MM.1S (cell line): ENCODE data around the gene NBEA.
"Not testable (repeated sequence)": the region's sequence is repeated elsewhere in the genome, so short reads cannot be mapped to it uniquely, and the experiment has no call there.

ENCODE experiments used
- DNase-seq: peaks from one replicate; pipeline ENCODE4 v3.0.0-alpha.2; 2015
- H2AFZ ChIP-seq: fragments of 300-600 bp; sonication (generic); 2 replicates; pipeline ENCODE4 v1.6.0; 2016; ENCODE audit warnings: antibody characterized with exemption, low read length
- H3F3A ChIP-seq: fragments of 300-600 bp; sonication (generic); 2 replicates; pipeline ENCODE4 v1.6.1; 2016; ENCODE audit warnings: mild to moderate bottlenecking, antibody characterized with exemption, low read length, moderate library complexity, mixed read lengths; ENCODE audit not compliant: insufficient read depth
- H3K27ac ChIP-seq: fragments of 300-600 bp; sonication (generic); 2 replicates; pipeline ENCODE4 v1.5.1; 2016; ENCODE audit warnings: mild to moderate bottlenecking, low read length
- H3K27me3 ChIP-seq: fragments of 300-600 bp; sonication (generic); replicated peaks from 2 replicates; pipeline ENCODE4 v1.6.0; 2016; ENCODE audit warnings: low read length; ENCODE audit not compliant: insufficient read depth
- H3K36me3 ChIP-seq: fragments of 300-600 bp; sonication (generic); replicated peaks from 2 replicates; pipeline ENCODE4 v1.6.1; 2016; ENCODE audit warnings: mild to moderate bottlenecking, low read length, mixed read lengths; ENCODE audit not compliant: insufficient read depth
- H3K4me1 ChIP-seq: fragments of 300-600 bp; sonication (generic); 2 replicates; pipeline ENCODE4 v1.6.1; 2016; ENCODE audit warnings: low read length, mixed read lengths
- H3K4me2 ChIP-seq: fragments of 300-600 bp; sonication (generic); 2 replicates; pipeline ENCODE4 v1.6.0; 2016; ENCODE audit warnings: low read depth, low read length
- H3K4me3 ChIP-seq: fragments of 300-600 bp; sonication (generic); 2 replicates; pipeline ENCODE4 v1.5.1; 2016; ENCODE audit warnings: low read length, mixed read lengths
- H3K79me2 ChIP-seq: fragments of 300-600 bp; sonication (generic); 2 replicates; pipeline ENCODE4 v1.6.1; 2016; ENCODE audit warnings: mixed run types, low read length, mixed read lengths
- H3K9ac ChIP-seq: fragments of 300-600 bp; sonication (generic); 2 replicates; pipeline ENCODE4 v1.6.1; 2016; ENCODE audit warnings: low read length, mixed read lengths
- H3K9me2 ChIP-seq: fragments of 300-600 bp; sonication (generic); replicated peaks from 2 replicates; pipeline ENCODE4 v1.6.1; 2016; ENCODE audit warnings: mild to moderate bottlenecking, low read length, mixed read lengths; ENCODE audit not compliant: insufficient read depth
- H3K9me3 ChIP-seq: fragments of 300-600 bp; sonication (generic); replicated peaks from 2 replicates; pipeline ENCODE4 v1.6.1; 2016; ENCODE audit warnings: mild to moderate bottlenecking, low read length, mixed read lengths; ENCODE audit not compliant: insufficient read depth
- H4K20me1 ChIP-seq: fragments of 300-600 bp; sonication (generic); 2 replicates; pipeline ENCODE4 v1.6.1; 2016; ENCODE audit warnings: mild to moderate bottlenecking, low read length, moderate library complexity, mixed read lengths; ENCODE audit not compliant: insufficient read depth
- CTCF ChIP-seq: fragments of 300-600 bp; sonication (generic); IDR thresholded peaks from 2 replicates; pipeline ENCODE4 v1.5.1; 2016; ENCODE audit warnings: antibody characterized with exemption, low read length, mixed read lengths
- EZH2 ChIP-seq: fragments of 300-600 bp; sonication (generic); optimal IDR thresholded peaks from 2 replicates; pipeline ENCODE3; 2017; ENCODE audit warnings: low read depth, mild to moderate bottlenecking, antibody characterized with exemption, low read length, mixed read lengths
- EZH2phosphoT487 ChIP-seq: fragments of 300-600 bp; sonication (generic); IDR thresholded peaks from 2 replicates; pipeline ENCODE4 v1.6.1; 2018; ENCODE audit warnings: antibody characterized with exemption, low read length

The NBEA gene

GRCh38 chr13:34967851-34968562, 25.9 kb downstream of the NBEA start:
- Histone ChIP-seq H2AFZ (no peak overlapping the region), H3K27ac (no peak overlapping the region), H3K9ac (no peak overlapping the region), H3K27me3 (no peaks in the 10 kb centered on the region), H3K4me2 (no peak overlapping the region), H3K4me1 (no peaks in the 10 kb centered on the region), H3K9me2 (no peaks in the 10 kb centered on the region), H4K20me1 (no peaks in the 10 kb centered on the region), H3K79me2 (no peaks in the 10 kb centered on the region), H3K4me3 (no peak overlapping the region), H3K9me3 (no peaks in the 10 kb centered on the region), H3K36me3 (no peaks in the 10 kb centered on the region), H3F3A (no peaks in the 10 kb centered on the region)
- TF ChIP-seq EZH2phosphoT487 (no peak), CTCF (no peak), EZH2 (no peak)
- no peak for DNase-seq

- H3F3A ChIP-seq, H4K20me1 ChIP-seq, H3K9me3 ChIP-seq, H3K27ac ChIP-seq, H3K27me3 ChIP-seq, H3K4me1 ChIP-seq, H3K79me2 ChIP-seq, H3K9ac ChIP-seq, H3K4me3 ChIP-seq, H3K9me2 ChIP-seq, H3K36me3 ChIP-seq, DNase-seq, H2AFZ ChIP-seq, H3K4me2 ChIP-seq: not testable (repeated sequence)
Observed at GRCh38 chr13:34969539-34969938, 27.5 kb downstream of the NBEA start.

DNA sequence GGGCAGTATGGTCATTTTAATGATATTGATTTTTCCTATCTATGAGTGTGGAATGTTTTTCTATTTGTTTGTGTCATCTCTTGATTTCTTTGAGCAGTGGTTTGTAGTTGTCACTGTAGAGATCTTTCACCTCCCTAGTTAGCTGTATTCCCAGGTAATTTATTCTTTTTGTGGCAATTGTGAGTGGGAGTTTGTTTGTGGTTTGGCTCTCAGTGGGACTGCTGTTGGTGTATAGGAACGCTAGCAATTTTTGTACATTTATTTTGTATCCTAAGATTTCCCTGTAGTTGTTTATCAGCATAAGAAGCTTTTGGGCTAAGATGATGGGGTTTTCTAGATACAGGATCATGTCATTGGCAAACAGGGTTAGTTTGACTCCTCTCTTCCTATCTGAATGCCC, 28.9 kb downstream of the NBEA start:
- H3F3A ChIP-seq, result no peaks in the 10 kb centered on the region
- DNase-seq, result no peak
- no peak for TF ChIP-seq CTCF
- no peak for TF ChIP-seq EZH2
- TF ChIP-seq EZH2phosphoT487, result no peak
- no peak overlapping the region for H3K9ac ChIP-seq
- H3K4me2 ChIP-seq, result no peak overlapping the region
- H3K27me3 ChIP-seq, result no peaks in the 10 kb centered on the region
- H3K79me2 ChIP-seq, result no peaks in the 10 kb centered on the region
- H3K9me2 ChIP-seq, result no peaks in the 10 kb centered on the region
- no peak overlapping the region for H3K27ac ChIP-seq
- H4K20me1 ChIP-seq, result no peaks in the 10 kb centered on the region
- no peak overlapping the region for H3K4me3 ChIP-seq
- 0 out of 2 replicates have a peak, but pooled peaks cover 6% of the 10 kb centered on the region for H3K4me1 ChIP-seq
- no peaks in the 10 kb centered on the region for H3K9me3 ChIP-seq
- no peak overlapping the region for H2AFZ ChIP-seq
- H3K36me3 ChIP-seq, result no peaks in the 10 kb centered on the region

- Histone ChIP-seq H3K79me2 (no peaks in the 10 kb centered on the region), H3K27ac (no peak overlapping the region), H3K4me1 (0 out of 2 replicates have a peak, but pooled peaks cover 6% of the 10 kb centered on the region), H3K27me3 (no peaks in the 10 kb centered on the region), H2AFZ (no peak overlapping the region), H3K9me3 (no peaks in the 10 kb centered on the region), H3K4me3 (no peak overlapping the region), H3K9me2 (no peaks in the 10 kb centered on the region), H3K4me2 (no peak overlapping the region), H3F3A (no peaks in the 10 kb centered on the region), H3K9ac (no peak overlapping the region), H4K20me1 (no peaks in the 10 kb centered on the region), H3K36me3 (no peaks in the 10 kb centered on the region)
- DNase-seq, result no peak
- no peak for TF ChIP-seq EZH2
- no peak for TF ChIP-seq CTCF
- no peak for TF ChIP-seq EZH2phosphoT487
Observed at GRCh38 chr13:34971473-34971872, 29.4 kb downstream of the NBEA start.

DNA sequence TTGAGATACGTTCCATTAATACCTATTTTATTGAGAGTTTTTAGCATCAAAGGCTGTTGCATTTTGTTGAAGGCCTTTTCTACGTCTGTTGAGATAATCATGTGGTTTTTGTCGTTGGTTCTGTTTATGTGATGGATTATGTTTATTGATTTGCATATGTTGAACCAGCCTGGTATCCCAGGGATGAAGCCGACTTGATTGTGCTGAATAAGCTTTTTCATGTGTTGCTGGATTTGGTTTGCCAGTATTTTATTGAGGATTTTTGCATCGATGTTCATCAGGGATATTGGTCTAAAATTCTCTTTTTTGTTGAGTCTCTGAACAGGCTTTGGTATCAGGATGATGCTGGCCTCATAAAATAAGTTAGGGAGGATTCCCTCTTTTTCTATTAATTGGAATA, 43.1 kb downstream of the NBEA start:
- H3K4me3 ChIP-seq, H3K36me3 ChIP-seq, H3K4me1 ChIP-seq, H4K20me1 ChIP-seq, H3K9me3 ChIP-seq, H2AFZ ChIP-seq, H3K27ac ChIP-seq, H3K79me2 ChIP-seq, H3K4me2 ChIP-seq, H3K9me2 ChIP-seq, DNase-seq, H3K9ac ChIP-seq, H3K27me3 ChIP-seq, H3F3A ChIP-seq: not testable (repeated sequence)
